Activated T-cell treated with anti-CD3 and anti-CD28 coated beads, Interleukin-2, amount 50 U/mL, for 24 hours (primary cell): ENCODE measurements around the gene KATNB1.
"Not testable (repeated sequence)": the region's sequence is repeated elsewhere in the genome, so short reads cannot be mapped to it uniquely, and the experiment has no call there.

Experiments used
- DNase-seq: peaks from one replicate; pipeline ENCODE4 v3.0.0-alpha.2; 2020
- H3K27ac Mint-ChIP-seq: 2 replicates; pipeline ENCODE4 v1.8.0; 2020; ENCODE audit warnings: mild to moderate bottlenecking, mixed read lengths
- H3K27me3 Mint-ChIP-seq: 2 replicates; pipeline ENCODE4 v1.8.0; 2020; ENCODE audit warnings: mixed read lengths
- H3K36me3 Mint-ChIP-seq: 2 replicates; pipeline ENCODE4 v1.8.0; 2020; ENCODE audit warnings: low read depth, mixed read lengths
- H3K4me1 Mint-ChIP-seq: 2 replicates; pipeline ENCODE4 v1.8.0; 2020; ENCODE audit warnings: low read depth, mixed read lengths
- H3K4me3 Mint-ChIP-seq: 2 replicates; pipeline ENCODE4 v1.8.0; 2020; ENCODE audit warnings: mild to moderate bottlenecking, moderate library complexity, mixed read lengths
- H3K9me3 Mint-ChIP-seq: 2 replicates; pipeline ENCODE4 v1.8.0; 2020; ENCODE audit warnings: mixed read lengths

KATNB1 gene

GRCh38 chr16:57740423-57741071 is 5.0 kb downstream of the KATNB1 start:
- Mint-ChIP-seq H3K9me3 (no peaks in the 10 kb centered on the region), H3K4me1 (peaks cover 20% of the 10 kb centered on the region), H3K36me3 (peaks cover 78% of the 10 kb centered on the region), H3K4me3 (no peak overlapping the region), H3K27me3 (no peaks in the 10 kb centered on the region), H3K27ac (no peak overlapping the region)
- DNase-seq, result no peak

- Mint-ChIP-seq H3K36me3 (peaks cover 72% of the 10 kb centered on the region), H3K4me3 (no peak overlapping the region), H3K27me3 (no peaks in the 10 kb centered on the region), H3K4me1 (peaks cover 12% of the 10 kb centered on the region), H3K27ac (no peak overlapping the region), H3K9me3 (no peaks in the 10 kb centered on the region)
- DNase-seq, result no peak
Observed at GRCh38 chr16:57741660-57742191, 6.2 kb downstream of the KATNB1 start.

GRCh38 chr16:57742543-57742942 is 7.0 kb downstream of the KATNB1 start:
- Mint-ChIP-seq H3K27me3 (no peaks in the 10 kb centered on the region), H3K4me3 (no peak overlapping the region), H3K4me1 (peaks cover 4% of the 10 kb centered on the region), H3K27ac (no peak overlapping the region), H3K9me3 (no peaks in the 10 kb centered on the region), H3K36me3 (peaks cover 70% of the 10 kb centered on the region)
- DNase-seq, result no peak

GRCh38 chr16:57743458-57743857 is 7.9 kb downstream of the KATNB1 start:
- Mint-ChIP-seq H3K36me3 (peaks cover 66% of the 10 kb centered on the region), H3K27me3 (no peaks in the 10 kb centered on the region), H3K4me3 (no peak overlapping the region), H3K4me1 (no peaks in the 10 kb centered on the region), H3K9me3 (no peaks in the 10 kb centered on the region), H3K27ac (no peak overlapping the region)
- no peak for DNase-seq

- no peaks in the 10 kb centered on the region for H3K9me3 Mint-ChIP-seq
- H3K4me1 Mint-ChIP-seq, result no peaks in the 10 kb centered on the region
- no peak overlapping the region for H3K27ac Mint-ChIP-seq
- no peak overlapping the region for H3K4me3 Mint-ChIP-seq
- no peak for DNase-seq
- no peaks in the 10 kb centered on the region for H3K27me3 Mint-ChIP-seq
- peaks cover 65% of the 10 kb centered on the region for H3K36me3 Mint-ChIP-seq
Observed at GRCh38 chr16:57743886-57744641, 8.5 kb downstream of the KATNB1 start.

- H3K9me3 Mint-ChIP-seq, result no peaks in the 10 kb centered on the region
- H3K4me3 Mint-ChIP-seq, result no peak overlapping the region
- H3K4me1 Mint-ChIP-seq, result no peaks in the 10 kb centered on the region
- no peaks in the 10 kb centered on the region for H3K27me3 Mint-ChIP-seq
- peaks cover 64% of the 10 kb centered on the region for H3K36me3 Mint-ChIP-seq
- no peak overlapping the region for H3K27ac Mint-ChIP-seq
- DNase-seq, result no peak
Observed at GRCh38 chr16:57744642-57744903, 9.0 kb downstream of the KATNB1 start.

GRCh38 chr16:57745768-57746167 is 10.2 kb downstream of the KATNB1 start:
- H3K27ac Mint-ChIP-seq, result no peak overlapping the region
- H3K4me1 Mint-ChIP-seq, result no peaks in the 10 kb centered on the region
- H3K9me3 Mint-ChIP-seq, result no peaks in the 10 kb centered on the region
- no peaks in the 10 kb centered on the region for H3K27me3 Mint-ChIP-seq
- H3K36me3 Mint-ChIP-seq, result peaks cover 72% of the 10 kb centered on the region
- no peak for DNase-seq
- H3K4me3 Mint-ChIP-seq, result no peak overlapping the region

- DNase-seq, H3K27me3 Mint-ChIP-seq, H3K9me3 Mint-ChIP-seq, H3K4me1 Mint-ChIP-seq, H3K4me3 Mint-ChIP-seq, H3K27ac Mint-ChIP-seq: not testable (repeated sequence)
- peaks cover 72% of the 10 kb centered on the region for H3K36me3 Mint-ChIP-seq
Observed at GRCh38 chr16:57746316-57746715, 10.7 kb downstream of the KATNB1 start.

- DNase-seq, result no peak
- no peaks in the 10 kb centered on the region for H3K9me3 Mint-ChIP-seq
- H3K4me3 Mint-ChIP-seq, result no peak overlapping the region
- no peak overlapping the region for H3K27ac Mint-ChIP-seq
- no peaks in the 10 kb centered on the region for H3K27me3 Mint-ChIP-seq
- peaks cover 74% of the 10 kb centered on the region for H3K36me3 Mint-ChIP-seq
- H3K4me1 Mint-ChIP-seq, result no peaks in the 10 kb centered on the region
Observed at GRCh38 chr16:57747091-57747490, 11.5 kb downstream of the KATNB1 start.

GRCh38 chr16:57747496-57747895 is 11.9 kb downstream of the KATNB1 start:
- Mint-ChIP-seq H3K27me3 (no peaks in the 10 kb centered on the region), H3K9me3 (no peaks in the 10 kb centered on the region), H3K4me1 (no peaks in the 10 kb centered on the region), H3K27ac (no peak overlapping the region), H3K36me3 (peaks cover 72% of the 10 kb centered on the region), H3K4me3 (no peak overlapping the region)
- no peak for DNase-seq

- H3K27me3 Mint-ChIP-seq, result no peaks in the 10 kb centered on the region
- no peak overlapping the region for H3K27ac Mint-ChIP-seq
- no peak for DNase-seq
- peaks cover 67% of the 10 kb centered on the region for H3K36me3 Mint-ChIP-seq
- H3K9me3 Mint-ChIP-seq, result no peaks in the 10 kb centered on the region
- H3K4me3 Mint-ChIP-seq, result no peak overlapping the region
- H3K4me1 Mint-ChIP-seq, result no peaks in the 10 kb centered on the region
Observed at GRCh38 chr16:57747996-57748395, 12.4 kb downstream of the KATNB1 start.

GRCh38 chr16:57748596-57748995 is 13.0 kb downstream of the KATNB1 start:
- peaks cover 62% of the 10 kb centered on the region for H3K36me3 Mint-ChIP-seq
- no peaks in the 10 kb centered on the region for H3K9me3 Mint-ChIP-seq
- H3K4me1 Mint-ChIP-seq, result no peaks in the 10 kb centered on the region
- H3K27ac Mint-ChIP-seq, result no peak overlapping the region
- no peak for DNase-seq
- H3K27me3 Mint-ChIP-seq, result no peaks in the 10 kb centered on the region
- no peak overlapping the region for H3K4me3 Mint-ChIP-seq

- Mint-ChIP-seq H3K9me3 (no peaks in the 10 kb centered on the region), H3K36me3 (peaks cover 60% of the 10 kb centered on the region), H3K4me3 (no peak overlapping the region), H3K27ac (no peak overlapping the region), H3K4me1 (no peaks in the 10 kb centered on the region), H3K27me3 (no peaks in the 10 kb centered on the region)
- DNase-seq, result no peak
Observed at GRCh38 chr16:57749101-57749692, 13.6 kb downstream of the KATNB1 start.

- H3K27me3 Mint-ChIP-seq, result no peaks in the 10 kb centered on the region
- H3K4me3 Mint-ChIP-seq, result no peak overlapping the region
- no peak overlapping the region for H3K27ac Mint-ChIP-seq
- H3K36me3 Mint-ChIP-seq, result peaks cover 60% of the 10 kb centered on the region
- no peaks in the 10 kb centered on the region for H3K4me1 Mint-ChIP-seq
- no peak for DNase-seq
- H3K9me3 Mint-ChIP-seq, result no peaks in the 10 kb centered on the region
Observed at GRCh38 chr16:57749856-57750452, 14.4 kb downstream of the KATNB1 start.
